ENCODE measurements around the gene PCMTD2.

Gene PCMTD2

GRCh38 chr20:64255361-64256281, at the start of gene PCMTD2:
Gene PCMTD2 (plus strand): TSS chr20:64255748. CDS start chr20:64259966, 4,218 bp downstream.
- DNase-seq (ENCODE audit: low read depth in 2 of 2), result peak; percentile 77 to 83

- DNase-seq (ENCODE audit: low read depth in 2 of 2), result no peak
These were observed 48.9 kb upstream of the PCMTD2 start for GRCh38 chr20:64206614-64207013.

- DNase-seq (ENCODE audit: low read depth in 2 of 2), result no peak
These were observed 47.6 kb upstream of the PCMTD2 start for GRCh38 chr20:64207641-64208590.

- DNase-seq (ENCODE audit: low read depth in 2 of 2), result no peak
These were observed 46.4 kb upstream of the PCMTD2 start for GRCh38 chr20:64209148-64209547.

GRCh38 chr20:64210656-64211369, 44.7 kb upstream of the PCMTD2 start:
- DNase-seq (ENCODE audit: low read depth in 2 of 2), result no peak

- DNase-seq (ENCODE audit: low read depth in 2 of 2), result no peak
These were observed 43.5 kb upstream of the PCMTD2 start for GRCh38 chr20:64211874-64212658.

- no peak for DNase-seq (ENCODE audit: low read depth in 2 of 2)
These were observed 42.8 kb upstream of the PCMTD2 start for GRCh38 chr20:64212755-64213154.

GRCh38 chr20:64214113-64214512, 41.4 kb upstream of the PCMTD2 start:
- DNase-seq (ENCODE audit: low read depth in 2 of 2), result no peak

GRCh38 chr20:64214952-64215351, 40.6 kb upstream of the PCMTD2 start:
- DNase-seq (ENCODE audit: low read depth in 2 of 2), result no peak

GRCh38 chr20:64216036-64216435, 39.5 kb upstream of the PCMTD2 start:
- DNase-seq (ENCODE audit: low read depth in 2 of 2), result no peak

- DNase-seq (ENCODE audit: low read depth in 2 of 2), result no peak
These were observed 38.6 kb upstream of the PCMTD2 start for GRCh38 chr20:64216910-64217309.

- no peak for DNase-seq (ENCODE audit: low read depth in 2 of 2)
These were observed 37.9 kb upstream of the PCMTD2 start for GRCh38 chr20:64217539-64218221.

- no peak for DNase-seq (ENCODE audit: low read depth in 2 of 2)
These were observed 36.3 kb upstream of the PCMTD2 start for GRCh38 chr20:64219202-64219601.

- DNase-seq (ENCODE audit: low read depth in 2 of 2), result no peak
These were observed 35.8 kb upstream of the PCMTD2 start for GRCh38 chr20:64219730-64220129.

- no peak for DNase-seq (ENCODE audit: low read depth in 2 of 2)
These were observed 35.1 kb upstream of the PCMTD2 start for GRCh38 chr20:64220420-64220819.

GRCh38 chr20:64220891-64221527, 34.5 kb upstream of the PCMTD2 start:
- no peak for DNase-seq (ENCODE audit: low read depth in 2 of 2)

GRCh38 chr20:64222291-64222735, 33.2 kb upstream of the PCMTD2 start:
- DNase-seq (ENCODE audit: low read depth in 2 of 2), result no peak

- DNase-seq (ENCODE audit: low read depth in 2 of 2), result no peak
These were observed 32.6 kb upstream of the PCMTD2 start for GRCh38 chr20:64222851-64223525.

GRCh38 chr20:64223526-64224067, 32.0 kb upstream of the PCMTD2 start:
- no peak for DNase-seq (ENCODE audit: low read depth in 2 of 2)
